NCI-H2029 treated with DMSO at 0.1 percent for 48 hours (cell line): ENCODE results near the gene TIMM8B.
"Not testable (repeated sequence)": the region's sequence is repeated elsewhere in the genome, so short reads cannot be mapped to it uniquely, and the experiment has no call there.

Experiments used
- DNase-seq: peaks from one replicate; lab custom pipeline; 2025; lab: John Stamatoyannopoulos, UW

TIMM8B gene

GRCh38 chr11:112086422-112087191, at the start of gene TIMM8B, which contains the start of gene SDHD:
Gene TIMM8B (minus strand): TSS chr11:112086756. CDS start chr11:112086723, 33 bp downstream.
Gene SDHD (plus strand): TSS chr11:112086873. CDS start chr11:112086908, 35 bp downstream.
- peak; percentile 96 for DNase-seq

- no peak for DNase-seq
Measured at GRCh38 chr11:112134473-112134872, 47.9 kb upstream of the TIMM8B start.

- DNase-seq: no peak
Measured at GRCh38 chr11:112132737-112133136, 46.2 kb upstream of the TIMM8B start.

GRCh38 chr11:112129656-112130055, 43.1 kb upstream of the TIMM8B start:
- DNase-seq: no peak

GRCh38 chr11:112128483-112129121, 42.0 kb upstream of the TIMM8B start:
- DNase-seq: peak; percentile 89

GRCh38 chr11:112127056-112127455, 40.5 kb upstream of the TIMM8B start:
- DNase-seq: no peak

- no peak for DNase-seq
Measured at GRCh38 chr11:112123129-112123528, 36.6 kb upstream of the TIMM8B start.

- DNase-seq: no peak
Measured at GRCh38 chr11:112121981-112122615, 35.5 kb upstream of the TIMM8B start.

- no peak for DNase-seq
Measured at GRCh38 chr11:112118176-112118575, 31.6 kb upstream of the TIMM8B start.

GRCh38 chr11:112115386-112115785, 28.8 kb upstream of the TIMM8B start:
- no peak for DNase-seq

GRCh38 chr11:112114460-112114859, 27.9 kb upstream of the TIMM8B start:
- DNase-seq: no peak

GRCh38 chr11:112113539-112114457, 27.2 kb upstream of the TIMM8B start:
- DNase-seq: peak; percentile 86

- DNase-seq: no peak
Measured at GRCh38 chr11:112106070-112106469, 19.5 kb upstream of the TIMM8B start.

GRCh38 chr11:112103446-112103845, 16.9 kb upstream of the TIMM8B start:
- DNase-seq: no peak

GRCh38 chr11:112100462-112100861, 13.9 kb upstream of the TIMM8B start:
- DNase-seq: no peak

- DNase-seq: no peak
Measured at GRCh38 chr11:112097734-112098528, 11.4 kb upstream of the TIMM8B start.

- no peak for DNase-seq
Measured at GRCh38 chr11:112096194-112096593, 9.6 kb upstream of the TIMM8B start.

GRCh38 chr11:112095302-112095701, 8.7 kb upstream of the TIMM8B start:
- not testable (repeated sequence) for DNase-seq

- no peak for DNase-seq
Measured at GRCh38 chr11:112087212-112087611, 656 bp upstream of the TIMM8B start.

GRCh38 chr11:112085822-112086421, 634 bp downstream of the TIMM8B start:
- DNase-seq: no peak

- DNase-seq: no peak
Measured at GRCh38 chr11:112082729-112083128, 3.8 kb downstream of the TIMM8B start.
